Activated T-cell treated with anti-CD3 and anti-CD28 coated beads, Interleukin-2, amount 50 U/mL, for 1 hour (primary cell): ENCODE measurements around the gene C10orf95.
"Not testable (repeated sequence)": the region's sequence is repeated elsewhere in the genome, so short reads cannot be mapped to it uniquely, and the experiment has no call there.

Experiments
- DNase-seq: peaks from one replicate; pipeline ENCODE4 v3.0.0-alpha.2; 2020

C10orf95 gene

GRCh38 chr10:102451105-102451969, at the start of gene C10orf95:
TSS of gene C10orf95 (minus strand) at chr10:102451543. CDS start at chr10:102451093, 450 bp downstream.
- no peak for DNase-seq

- not testable (repeated sequence) for DNase-seq
Observed at GRCh38 chr10:102500686-102501085, 49.3 kb upstream of the C10orf95 start.

- DNase-seq = no peak
Observed at GRCh38 chr10:102499356-102499755, 48.0 kb upstream of the C10orf95 start.

GRCh38 chr10:102497545-102497944, 46.2 kb upstream of the C10orf95 start:
- DNase-seq = no peak

GRCh38 chr10:102493771-102494170, 42.4 kb upstream of the C10orf95 start:
- DNase-seq = no peak

GRCh38 chr10:102492983-102493382, 41.6 kb upstream of the C10orf95 start:
- DNase-seq = no peak

- no peak for DNase-seq
Observed at GRCh38 chr10:102492344-102492939, 41.1 kb upstream of the C10orf95 start.

- no peak for DNase-seq
Observed at GRCh38 chr10:102491136-102491535, 39.8 kb upstream of the C10orf95 start.

- no peak for DNase-seq
Observed at GRCh38 chr10:102485093-102485784, 33.9 kb upstream of the C10orf95 start.

GRCh38 chr10:102484021-102484420, 32.7 kb upstream of the C10orf95 start:
- DNase-seq = no peak

GRCh38 chr10:102480396-102480795, 29.1 kb upstream of the C10orf95 start:
- DNase-seq = no peak

- DNase-seq = no peak
Observed at GRCh38 chr10:102479651-102480050, 28.3 kb upstream of the C10orf95 start.

- DNase-seq = no peak
Observed at GRCh38 chr10:102476466-102477141, 25.3 kb upstream of the C10orf95 start.

- no peak for DNase-seq
Observed at GRCh38 chr10:102475451-102476040, 24.2 kb upstream of the C10orf95 start.

- peak; percentile 34 for DNase-seq
Observed at GRCh38 chr10:102473445-102474331, 22.3 kb upstream of the C10orf95 start.

GRCh38 chr10:102470579-102471546, 19.5 kb upstream of the C10orf95 start:
- no peak for DNase-seq

- no peak for DNase-seq
Observed at GRCh38 chr10:102468683-102469082, 17.3 kb upstream of the C10orf95 start.

GRCh38 chr10:102467971-102468438, 16.7 kb upstream of the C10orf95 start:
- DNase-seq = no peak

GRCh38 chr10:102467318-102467717, 16.0 kb upstream of the C10orf95 start:
- DNase-seq = no peak

- DNase-seq = no peak
Observed at GRCh38 chr10:102465466-102465865, 14.1 kb upstream of the C10orf95 start.
